Osteocyte (in vitro differentiated cells): ENCODE results near the gene GALNTL6. TPM values are rescaled to one million over a fixed set of nuclear protein-coding genes. Genes with fewer than 3 reads are reported as not detected.

Experiments used
- DNase-seq: peaks from one replicate; pipeline ENCODE4 v3.0.0; 2021; ENCODE audit warnings: mixed read lengths; ENCODE audit not compliant: unreplicated experiment; ENCODE audit errors: extremely low spot score
- H3K27ac Mint-ChIP-seq: one replicate; pipeline ENCODE4 v1.8.0; 2021; ENCODE audit warnings: mild to moderate bottlenecking, mixed read lengths; ENCODE audit not compliant: unreplicated experiment
- H3K27me3 Mint-ChIP-seq: one replicate; pipeline ENCODE4 v1.8.0; 2021; ENCODE audit warnings: mixed read lengths; ENCODE audit not compliant: unreplicated experiment
- H3K36me3 Mint-ChIP-seq: one replicate; pipeline ENCODE4 v1.8.0; 2021; ENCODE audit warnings: mixed read lengths; ENCODE audit not compliant: unreplicated experiment
- H3K4me1 Mint-ChIP-seq: one replicate; pipeline ENCODE4 v1.8.0; 2021; ENCODE audit warnings: mixed read lengths; ENCODE audit not compliant: unreplicated experiment
- H3K4me3 Mint-ChIP-seq: one replicate; pipeline ENCODE4 v1.8.0; 2021; ENCODE audit warnings: mild to moderate bottlenecking, moderate library complexity, mixed read lengths; ENCODE audit not compliant: unreplicated experiment
- H3K9me3 Mint-ChIP-seq: one replicate; pipeline ENCODE4 v1.8.0; 2021; ENCODE audit warnings: mixed read lengths; ENCODE audit not compliant: unreplicated experiment
- total RNA-seq: library from RNA; stranded (reverse); gene quantifications from 2 replicates; pipeline ENCODE4 v1.2.1, GENCODE V29; 2021
- TF ChIP-seq, protein P1 (sequence below): fragments of 200-600 bp; sonication (generic); IDR thresholded peaks from 2 replicates; pipeline ENCODE4 v1.5.0; 2021; ENCODE audit warnings: antibody characterized with exemption, mild to moderate bottlenecking, moderate library complexity

GALNTL6 gene
- total RNA-seq, 1 donor from 2014 or later, result not detected

DNA sequence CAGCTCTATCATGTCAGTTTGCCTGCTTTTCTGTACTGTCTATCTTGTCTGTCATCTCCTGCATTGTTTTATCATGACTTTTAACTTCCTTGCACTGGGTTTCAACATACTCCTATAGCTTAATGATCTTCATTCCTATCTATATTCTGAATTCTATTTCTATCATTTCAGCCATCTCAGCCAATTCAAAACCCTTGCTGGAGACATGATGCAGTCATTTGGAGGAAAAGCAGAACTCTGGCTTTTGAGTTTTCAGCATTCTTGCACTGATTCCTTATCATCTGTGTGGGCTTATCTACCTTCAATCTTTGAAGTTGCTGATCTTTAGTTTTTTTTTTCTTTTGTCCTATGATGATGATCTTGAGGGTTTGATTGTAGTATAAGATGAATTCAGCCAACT lies 861.6 kb downstream of the GALNTL6 start:
- TF ChIP-seq, protein P1, sequence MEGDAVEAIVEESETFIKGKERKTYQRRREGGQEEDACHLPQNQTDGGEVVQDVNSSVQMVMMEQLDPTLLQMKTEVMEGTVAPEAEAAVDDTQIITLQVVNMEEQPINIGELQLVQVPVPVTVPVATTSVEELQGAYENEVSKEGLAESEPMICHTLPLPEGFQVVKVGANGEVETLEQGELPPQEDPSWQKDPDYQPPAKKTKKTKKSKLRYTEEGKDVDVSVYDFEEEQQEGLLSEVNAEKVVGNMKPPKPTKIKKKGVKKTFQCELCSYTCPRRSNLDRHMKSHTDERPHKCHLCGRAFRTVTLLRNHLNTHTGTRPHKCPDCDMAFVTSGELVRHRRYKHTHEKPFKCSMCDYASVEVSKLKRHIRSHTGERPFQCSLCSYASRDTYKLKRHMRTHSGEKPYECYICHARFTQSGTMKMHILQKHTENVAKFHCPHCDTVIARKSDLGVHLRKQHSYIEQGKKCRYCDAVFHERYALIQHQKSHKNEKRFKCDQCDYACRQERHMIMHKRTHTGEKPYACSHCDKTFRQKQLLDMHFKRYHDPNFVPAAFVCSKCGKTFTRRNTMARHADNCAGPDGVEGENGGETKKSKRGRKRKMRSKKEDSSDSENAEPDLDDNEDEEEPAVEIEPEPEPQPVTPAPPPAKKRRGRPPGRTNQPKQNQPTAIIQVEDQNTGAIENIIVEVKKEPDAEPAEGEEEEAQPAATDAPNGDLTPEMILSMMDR, result no peak
- Mint-ChIP-seq H3K4me3 (no peak overlapping the region), H3K36me3 (no peaks in the 10 kb centered on the region), H3K4me1 (no peaks in the 10 kb centered on the region), H3K27ac (no peak overlapping the region), H3K27me3 (peaks cover 4% of the 10 kb centered on the region), H3K9me3 (peaks cover 7% of the 10 kb centered on the region)
- no peak for DNase-seq

DNA sequence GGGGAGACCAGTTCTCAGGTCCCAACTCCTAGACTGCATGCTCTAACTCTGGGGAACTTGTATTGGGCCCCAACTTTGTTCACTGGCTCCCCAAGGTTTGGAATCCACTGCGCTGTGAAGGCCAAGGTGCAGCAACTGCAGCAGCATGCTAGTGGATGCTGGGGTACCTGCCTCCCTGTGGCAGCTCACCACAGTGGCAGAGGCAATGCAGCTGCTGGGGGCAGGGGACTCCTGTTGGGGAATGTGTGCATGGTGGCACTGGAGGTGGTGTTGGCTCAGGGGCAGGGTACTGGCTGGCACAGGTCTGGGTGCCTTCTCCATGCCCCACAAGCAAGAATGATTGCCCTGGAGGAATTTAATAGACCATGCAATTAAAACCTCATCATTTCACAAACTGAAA lies 862.0 kb downstream of the GALNTL6 start:
- H3K36me3 Mint-ChIP-seq, result no peaks in the 10 kb centered on the region
- no peaks in the 10 kb centered on the region for H3K4me1 Mint-ChIP-seq
- peaks cover 7% of the 10 kb centered on the region for H3K9me3 Mint-ChIP-seq
- TF ChIP-seq, protein P1, result no peak
- no peak overlapping the region for H3K4me3 Mint-ChIP-seq
- no peak overlapping the region for H3K27ac Mint-ChIP-seq
- H3K27me3 Mint-ChIP-seq, result peaks cover 4% of the 10 kb centered on the region
- no peak for DNase-seq

DNA sequence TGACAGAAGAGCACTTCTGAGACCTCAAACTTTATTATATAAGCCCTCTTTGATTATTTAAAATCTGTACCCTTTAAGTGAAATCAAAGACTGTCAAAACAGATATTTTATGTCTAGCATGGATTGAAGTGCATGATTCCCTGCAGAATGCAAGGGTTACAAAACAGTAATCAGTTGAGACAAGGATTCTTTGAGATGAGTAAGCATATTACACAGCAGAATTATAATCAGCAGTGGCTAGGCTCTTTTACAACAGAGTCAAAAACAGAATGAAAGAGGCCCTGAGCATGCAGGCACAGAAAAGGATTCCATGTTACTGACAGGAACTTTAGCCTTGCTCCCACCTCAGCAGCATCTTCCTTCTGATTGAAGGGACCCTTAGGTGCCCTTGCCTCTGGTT lies 867.5 kb downstream of the GALNTL6 start:
- no peaks in the 10 kb centered on the region for H3K4me1 Mint-ChIP-seq
- DNase-seq, result no peak
- H3K27me3 Mint-ChIP-seq, result no peaks in the 10 kb centered on the region
- H3K4me3 Mint-ChIP-seq, result no peak overlapping the region
- H3K27ac Mint-ChIP-seq, result no peak overlapping the region
- no peaks in the 10 kb centered on the region for H3K9me3 Mint-ChIP-seq
- no peaks in the 10 kb centered on the region for H3K36me3 Mint-ChIP-seq
- TF ChIP-seq, protein P1, result no peak

DNA sequence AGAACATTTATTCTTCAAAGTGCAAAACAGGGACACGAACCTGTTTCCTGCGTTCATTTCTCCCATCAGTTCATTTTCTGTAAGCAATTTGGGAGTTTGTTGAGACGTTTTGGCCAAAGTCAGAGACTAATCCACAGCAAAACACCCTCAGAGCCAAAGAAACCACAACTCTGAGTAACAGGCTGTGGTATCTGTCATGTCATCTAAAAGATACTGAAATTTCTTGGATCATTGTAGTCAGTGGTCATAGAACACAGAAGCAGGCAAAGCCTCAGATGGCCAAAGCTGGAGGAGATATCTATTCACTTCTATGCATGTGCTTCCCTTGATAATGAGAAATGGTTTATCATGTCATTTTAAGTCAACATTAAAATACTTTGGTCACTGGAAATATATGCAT lies 869.8 kb downstream of the GALNTL6 start:
- Mint-ChIP-seq H3K27ac (no peak overlapping the region), H3K9me3 (no peaks in the 10 kb centered on the region), H3K36me3 (no peaks in the 10 kb centered on the region), H3K4me1 (no peaks in the 10 kb centered on the region), H3K4me3 (no peak overlapping the region), H3K27me3 (no peaks in the 10 kb centered on the region)
- no peak for DNase-seq
- TF ChIP-seq, protein P1, result no peak

DNA sequence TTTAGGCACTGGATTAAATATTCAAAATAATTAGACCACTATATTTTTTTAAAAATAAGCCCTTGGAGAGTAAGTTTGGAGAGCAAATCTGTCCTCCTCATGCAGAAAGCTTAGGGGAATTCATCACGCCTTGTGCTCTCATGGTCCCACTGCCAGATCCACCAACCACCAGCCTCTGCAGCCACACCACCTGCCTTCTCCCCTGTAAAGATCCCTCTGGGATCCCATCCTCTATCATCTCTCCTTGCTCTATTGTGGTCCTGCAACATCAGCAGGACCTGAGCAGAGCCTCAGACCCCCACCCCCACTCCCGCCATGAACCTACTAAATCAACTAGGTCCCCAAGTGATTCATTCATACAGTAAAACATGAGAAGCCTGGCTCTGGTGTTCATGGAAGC lies 872.8 kb downstream of the GALNTL6 start:
- Mint-ChIP-seq H3K36me3 (no peaks in the 10 kb centered on the region), H3K27me3 (no peaks in the 10 kb centered on the region), H3K27ac (no peak overlapping the region), H3K9me3 (peaks cover 4% of the 10 kb centered on the region), H3K4me3 (no peak overlapping the region), H3K4me1 (no peaks in the 10 kb centered on the region)
- TF ChIP-seq, protein P1, result no peak
- DNase-seq, result no peak
